Measurements from ENCODE around the gene FREY1. TPM values are rescaled to one million over a fixed set of nuclear protein-coding genes. Genes with fewer than 3 reads are reported as not detected.

The FREY1 gene
- total and polyA plus RNA-seq, 2 donors (not counting 3 experiments of a cell fraction or from before 2014, with no cell fraction given), result 0.84 to 1.1 TPM

DNA sequence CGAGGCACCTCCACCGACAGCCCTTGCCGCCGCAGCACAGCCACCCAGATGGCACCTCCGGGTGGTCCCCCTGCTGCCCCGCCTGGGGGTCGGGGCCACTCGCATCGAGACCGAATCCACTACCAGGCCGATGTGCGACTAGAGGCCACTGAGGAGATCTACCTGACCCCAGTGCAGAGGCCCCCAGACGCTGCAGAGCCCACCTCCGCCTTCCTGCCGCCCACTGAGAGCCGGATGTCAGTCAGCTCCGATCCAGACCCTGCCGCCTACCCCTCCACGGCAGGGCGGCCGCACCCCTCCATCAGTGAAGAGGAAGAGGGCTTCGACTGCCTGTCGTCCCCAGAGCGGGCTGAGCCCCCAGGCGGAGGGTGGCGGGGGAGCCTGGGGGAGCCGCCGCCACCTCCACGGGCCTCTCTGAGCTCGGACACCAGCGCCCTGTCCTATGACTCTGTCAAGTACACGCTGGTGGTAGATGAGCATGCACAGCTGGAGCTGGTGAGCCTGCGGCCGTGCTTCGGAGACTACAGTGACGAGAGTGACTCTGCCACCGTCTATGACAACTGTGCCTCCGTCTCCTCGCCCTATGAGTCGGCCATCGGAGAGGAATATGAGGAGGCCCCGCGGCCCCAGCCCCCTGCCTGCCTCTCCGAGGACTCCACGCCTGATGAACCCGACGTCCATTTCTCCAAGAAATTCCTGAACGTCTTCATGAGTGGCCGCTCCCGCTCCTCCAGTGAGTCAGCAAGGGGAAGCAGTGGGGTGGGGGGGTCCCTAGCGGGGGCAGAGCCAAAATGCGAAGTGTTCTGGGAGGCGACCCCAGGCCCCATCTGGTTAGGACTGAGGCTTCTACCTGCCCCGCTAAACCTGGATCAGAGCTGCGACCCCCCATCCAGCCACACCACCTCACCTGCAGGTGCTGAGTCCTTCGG lies 4.4 kb downstream of the FREY1 start:
- no peak for DNase-seq (ENCODE audit: low read depth, low spot score)
- Histone ChIP-seq H3K27ac (ENCODE audit: insufficient read depth, low read depth, low read length) (no peak overlapping the region), H3K9me3 (replicated peaks; ENCODE audit: control insufficient read depth, insufficient read depth, low read length) (no peaks in the 10 kb centered on the region), H4K20me1 (replicated peaks; ENCODE audit: control insufficient read depth, extremely low read depth, insufficient read depth, low read length) (no peaks in the 10 kb centered on the region), H3K9ac (replicated peaks; ENCODE audit: extremely low read depth, insufficient read depth, low read length) (no peak overlapping the region), H3K27me3 (ENCODE audit: control insufficient read depth in 2 of 2, insufficient read depth in 2 of 2, low read length in 2 of 2) (peaks cover 4 to 5% of the 10 kb centered on the region in 2 experiments), H3K4me2 (ENCODE audit: insufficient read depth, low read length) (no peak overlapping the region), H3K79me2 (ENCODE audit: control insufficient read depth, insufficient read depth, low read length) (no peaks in the 10 kb centered on the region), H3K9me1 (replicated peaks; ENCODE audit: control insufficient read depth, extremely low read depth, insufficient read depth, low read length) (no peaks in the 10 kb centered on the region), H3K36me3 (ENCODE audit: control insufficient read depth in 2 of 2, extremely low read depth in 1 of 2, insufficient read depth in 2 of 2, low read length in 2 of 2) (no peaks in the 10 kb centered on the region), H3K4me3 (replicated peaks in 1 of 3; ENCODE audit: insufficient read depth in 1 of 3, low read depth in 1 of 3, low read length in 3 of 3) (no peak overlapping the region), H2AFZ (ENCODE audit: low read depth, low read length) (no peak overlapping the region), H3K4me1 (ENCODE audit: control insufficient read depth, extremely low read depth, insufficient read depth, low read length) (peaks cover 10% of the 10 kb centered on the region)
- ChIA-PET POLR2A (no interaction called here), CTCF (no interaction called here)
- TF ChIP-seq, protein P1, sequence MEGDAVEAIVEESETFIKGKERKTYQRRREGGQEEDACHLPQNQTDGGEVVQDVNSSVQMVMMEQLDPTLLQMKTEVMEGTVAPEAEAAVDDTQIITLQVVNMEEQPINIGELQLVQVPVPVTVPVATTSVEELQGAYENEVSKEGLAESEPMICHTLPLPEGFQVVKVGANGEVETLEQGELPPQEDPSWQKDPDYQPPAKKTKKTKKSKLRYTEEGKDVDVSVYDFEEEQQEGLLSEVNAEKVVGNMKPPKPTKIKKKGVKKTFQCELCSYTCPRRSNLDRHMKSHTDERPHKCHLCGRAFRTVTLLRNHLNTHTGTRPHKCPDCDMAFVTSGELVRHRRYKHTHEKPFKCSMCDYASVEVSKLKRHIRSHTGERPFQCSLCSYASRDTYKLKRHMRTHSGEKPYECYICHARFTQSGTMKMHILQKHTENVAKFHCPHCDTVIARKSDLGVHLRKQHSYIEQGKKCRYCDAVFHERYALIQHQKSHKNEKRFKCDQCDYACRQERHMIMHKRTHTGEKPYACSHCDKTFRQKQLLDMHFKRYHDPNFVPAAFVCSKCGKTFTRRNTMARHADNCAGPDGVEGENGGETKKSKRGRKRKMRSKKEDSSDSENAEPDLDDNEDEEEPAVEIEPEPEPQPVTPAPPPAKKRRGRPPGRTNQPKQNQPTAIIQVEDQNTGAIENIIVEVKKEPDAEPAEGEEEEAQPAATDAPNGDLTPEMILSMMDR (IDR thresholded peaks at IDR 0.05; ENCODE audit: extremely low read depth in 1 of 2, insufficient read depth in 1 of 2, low read depth in 1 of 2, low read length in 2 of 2), result no peak
- no peak for TF ChIP-seq JUN (IDR thresholded peaks at IDR 0.05; ENCODE audit: borderline replicate concordance, insufficient read depth, insufficient read length, low read depth)
- TF ChIP-seq, protein P2, sequence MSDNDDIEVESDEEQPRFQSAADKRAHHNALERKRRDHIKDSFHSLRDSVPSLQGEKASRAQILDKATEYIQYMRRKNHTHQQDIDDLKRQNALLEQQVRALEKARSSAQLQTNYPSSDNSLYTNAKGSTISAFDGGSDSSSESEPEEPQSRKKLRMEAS (IDR thresholded peaks at IDR 0.05; ENCODE audit: insufficient read depth, insufficient read length), result no peak
- TF ChIP-seq EZH2 (IDR thresholded peaks at IDR 0.05; ENCODE audit: borderline replicate concordance, low read depth, low read length, severe bottlenecking), result no peak
- no peak for TF ChIP-seq POLR2AphosphoS5 (IDR thresholded peaks at IDR 0.05; ENCODE audit: insufficient read depth, low read depth, low read length)
- TF ChIP-seq FOS (IDR thresholded peaks at IDR 0.05; ENCODE audit: borderline replicate concordance, insufficient read depth, low read length), result no peak
- TF ChIP-seq POLR2A (IDR thresholded peaks at IDR 0.05; ENCODE audit: low read depth, low read length), result no peak
- no peak for FAIRE-seq
- no TSS peak for BruUV-seq (replicated peaks)
- dilution Hi-C loops (cut with MboI; ENCODE audit: extremely low pct_ligation_motif_present, low sequenced_read_pairs), result no loop called here
- intact Hi-C loops (cut with micrococcal nuclease), result no loop called here
